Adrenal gland (tissue), 5 donors: ENCODE results near the gene B4GAT1.
A peak's percentile ranks its signal among the peaks of the same experiment; 100 is the strongest.

Experiments used
- POLR2A ChIP-seq, 2 donors: fragments of 450-650 bp; IDR thresholded peaks; one replicate each; pipeline ENCODE4 v1.6.1; 2017; ENCODE audit warnings: antibody characterized with exemption in 2 of 2, mild to moderate bottlenecking in 2 of 2, moderate library complexity in 1 of 2
- TF ChIP-seq, protein P1 (sequence below), 6 experiments: fragments of 450-650 bp in 4 of 6; fragments of 200-600 bp in 2 of 6; sonication (generic) in 1 of 6; IDR thresholded peaks; 1 replicate in 5 of 6; 2 replicates in 1 of 6; pipeline versions ENCODE4 v1.5.1 to v1.8.0; 2016 to 2021; ENCODE audit warnings: antibody characterized with exemption in 6 of 6, mild to moderate bottlenecking in 2 of 6, moderate library complexity in 1 of 6
- donor health status: DM: no; HTN: no; CAD: no.

DNA sequence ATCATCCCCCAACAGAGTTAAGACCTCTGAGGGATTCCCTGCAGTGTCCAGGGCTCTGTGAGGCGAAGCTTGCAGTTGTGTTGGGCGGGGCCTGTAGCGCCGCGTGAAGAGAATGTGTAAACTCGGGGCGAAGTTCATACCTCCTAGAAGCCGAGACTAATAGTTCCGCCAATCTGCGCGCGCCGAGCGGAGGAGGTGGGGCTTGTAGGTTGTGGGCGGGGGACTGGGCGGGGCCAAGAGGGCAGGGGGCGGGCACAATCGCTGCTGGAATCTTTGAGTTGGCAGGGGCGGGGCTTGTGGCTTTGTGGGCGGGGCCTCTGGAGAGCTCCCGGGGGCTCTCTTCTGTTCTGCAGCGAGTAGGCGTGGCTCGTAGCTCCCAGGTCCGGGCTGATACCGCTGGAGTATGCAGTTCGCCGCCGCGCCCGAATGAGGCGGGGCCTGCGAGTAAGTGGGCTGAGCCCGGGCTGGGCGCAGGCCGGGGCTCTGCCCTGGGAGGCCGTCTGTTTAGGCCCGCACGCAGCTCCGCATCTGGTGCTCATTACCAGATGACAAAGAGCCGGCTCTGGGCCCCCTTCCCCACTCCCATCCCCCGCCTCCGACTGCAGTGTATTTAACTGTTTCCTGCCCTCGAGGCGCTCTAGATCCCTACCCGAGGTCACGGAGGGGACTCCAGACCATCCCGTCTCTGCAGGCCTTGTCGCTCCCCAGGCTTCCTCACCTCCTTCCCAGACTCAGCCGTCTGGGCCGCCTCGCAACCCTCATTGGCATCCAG lies 34.7 kb downstream of the B4GAT1 start:
- TF ChIP-seq, protein P1, sequence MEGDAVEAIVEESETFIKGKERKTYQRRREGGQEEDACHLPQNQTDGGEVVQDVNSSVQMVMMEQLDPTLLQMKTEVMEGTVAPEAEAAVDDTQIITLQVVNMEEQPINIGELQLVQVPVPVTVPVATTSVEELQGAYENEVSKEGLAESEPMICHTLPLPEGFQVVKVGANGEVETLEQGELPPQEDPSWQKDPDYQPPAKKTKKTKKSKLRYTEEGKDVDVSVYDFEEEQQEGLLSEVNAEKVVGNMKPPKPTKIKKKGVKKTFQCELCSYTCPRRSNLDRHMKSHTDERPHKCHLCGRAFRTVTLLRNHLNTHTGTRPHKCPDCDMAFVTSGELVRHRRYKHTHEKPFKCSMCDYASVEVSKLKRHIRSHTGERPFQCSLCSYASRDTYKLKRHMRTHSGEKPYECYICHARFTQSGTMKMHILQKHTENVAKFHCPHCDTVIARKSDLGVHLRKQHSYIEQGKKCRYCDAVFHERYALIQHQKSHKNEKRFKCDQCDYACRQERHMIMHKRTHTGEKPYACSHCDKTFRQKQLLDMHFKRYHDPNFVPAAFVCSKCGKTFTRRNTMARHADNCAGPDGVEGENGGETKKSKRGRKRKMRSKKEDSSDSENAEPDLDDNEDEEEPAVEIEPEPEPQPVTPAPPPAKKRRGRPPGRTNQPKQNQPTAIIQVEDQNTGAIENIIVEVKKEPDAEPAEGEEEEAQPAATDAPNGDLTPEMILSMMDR (IDR thresholded peaks at IDR 0.05) = peak in 1 of 6 experiments; percentile 5
- TF ChIP-seq POLR2A (IDR thresholded peaks at IDR 0.05) = peak in 1 of 2 donors; percentile 48
